OCI-LY3 (cell line): Measurements from ENCODE around the gene SFXN4.
A peak's percentile ranks its signal among the peaks of the same experiment; 100 is the strongest.

Experiments
- H2AFZ ChIP-seq: fragments of 200-600, 300-600 bp; shearing (Covaris generic); 2 replicates; pipeline ENCODE4 v1.6.0; 2014; ENCODE audit warnings: antibody characterized with exemption, low read depth, low read length
- H3K27ac ChIP-seq: fragments of 200-600, 300-600 bp; sonication (generic); 2 replicates; pipeline ENCODE4 v1.5.1; 2014; ENCODE audit warnings: mild to moderate bottlenecking, low read length, moderate library complexity, mixed read lengths
- H3K27me3 ChIP-seq: fragments of 200-600, 300-600 bp; sonication (generic); 2 replicates; pipeline ENCODE4 v1.6.1; 2014; ENCODE audit warnings: low read depth, low read length, mixed read lengths
- H3K36me3 ChIP-seq: fragments of 200-600, 300-600 bp; sonication (generic); replicated peaks from 2 replicates; pipeline ENCODE3; 2014; ENCODE audit warnings: low read depth, low read length, mixed read lengths
- H3K4me1 ChIP-seq: fragments of 300-600, 200-600 bp; sonication (generic); 2 replicates; pipeline ENCODE4 v1.6.1; 2014; ENCODE audit warnings: low read length, mixed read lengths
- H3K4me2 ChIP-seq: fragments of 200-600, 300-600 bp; sonication (generic); 2 replicates; pipeline ENCODE4 v1.6.1; 2014; ENCODE audit warnings: low read length, mixed read lengths
- H3K4me3 ChIP-seq: fragments of 300-600, 200-600 bp; sonication (generic); 2 replicates; pipeline ENCODE4 v1.5.1; 2014; ENCODE audit warnings: antibody characterized with exemption, mild to moderate bottlenecking, low read length, moderate library complexity
- H3K79me2 ChIP-seq: fragments of 300-600, 200-600 bp; shearing (Covaris generic); 2 replicates; pipeline ENCODE4 v1.6.1; 2014; ENCODE audit warnings: mild to moderate bottlenecking, low read length, mixed read lengths
- H3K9ac ChIP-seq: fragments of 300-600, 200-600 bp; shearing (Covaris generic); 2 replicates; pipeline ENCODE4 v1.6.0; 2014; ENCODE audit warnings: mild to moderate bottlenecking, low read length, moderate library complexity
- H3K9me3 ChIP-seq: fragments of 200-600, 300-600 bp; shearing (Covaris generic); 2 replicates; pipeline ENCODE4 v1.6.1; 2014; ENCODE audit warnings: low read length, mixed read lengths; ENCODE audit not compliant: insufficient read depth
- H4K20me1 ChIP-seq: fragments of 200-600, 300-600 bp; sonication (generic); 2 replicates; pipeline ENCODE4 v1.6.1; 2016; ENCODE audit warnings: low read length, mixed read lengths; ENCODE audit not compliant: insufficient read depth
- EZH2phosphoT487 ChIP-seq: fragments of 200-600 bp; shearing (Covaris generic); IDR thresholded peaks from 2 replicates; pipeline ENCODE4 v1.6.1; 2018; ENCODE audit warnings: antibody characterized with exemption, mixed run types, low read depth
- TF ChIP-seq, protein P1 (sequence below): fragments of 200-600, 300-600 bp; sonication (generic); IDR thresholded peaks from 2 replicates; pipeline ENCODE4 v1.5.1; 2014; ENCODE audit warnings: antibody characterized with exemption, low read length, low read depth

SFXN4 gene, protein sequence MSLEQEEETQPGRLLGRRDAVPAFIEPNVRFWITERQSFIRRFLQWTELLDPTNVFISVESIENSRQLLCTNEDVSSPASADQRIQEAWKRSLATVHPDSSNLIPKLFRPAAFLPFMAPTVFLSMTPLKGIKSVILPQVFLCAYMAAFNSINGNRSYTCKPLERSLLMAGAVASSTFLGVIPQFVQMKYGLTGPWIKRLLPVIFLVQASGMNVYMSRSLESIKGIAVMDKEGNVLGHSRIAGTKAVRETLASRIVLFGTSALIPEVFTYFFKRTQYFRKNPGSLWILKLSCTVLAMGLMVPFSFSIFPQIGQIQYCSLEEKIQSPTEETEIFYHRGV

DNA sequence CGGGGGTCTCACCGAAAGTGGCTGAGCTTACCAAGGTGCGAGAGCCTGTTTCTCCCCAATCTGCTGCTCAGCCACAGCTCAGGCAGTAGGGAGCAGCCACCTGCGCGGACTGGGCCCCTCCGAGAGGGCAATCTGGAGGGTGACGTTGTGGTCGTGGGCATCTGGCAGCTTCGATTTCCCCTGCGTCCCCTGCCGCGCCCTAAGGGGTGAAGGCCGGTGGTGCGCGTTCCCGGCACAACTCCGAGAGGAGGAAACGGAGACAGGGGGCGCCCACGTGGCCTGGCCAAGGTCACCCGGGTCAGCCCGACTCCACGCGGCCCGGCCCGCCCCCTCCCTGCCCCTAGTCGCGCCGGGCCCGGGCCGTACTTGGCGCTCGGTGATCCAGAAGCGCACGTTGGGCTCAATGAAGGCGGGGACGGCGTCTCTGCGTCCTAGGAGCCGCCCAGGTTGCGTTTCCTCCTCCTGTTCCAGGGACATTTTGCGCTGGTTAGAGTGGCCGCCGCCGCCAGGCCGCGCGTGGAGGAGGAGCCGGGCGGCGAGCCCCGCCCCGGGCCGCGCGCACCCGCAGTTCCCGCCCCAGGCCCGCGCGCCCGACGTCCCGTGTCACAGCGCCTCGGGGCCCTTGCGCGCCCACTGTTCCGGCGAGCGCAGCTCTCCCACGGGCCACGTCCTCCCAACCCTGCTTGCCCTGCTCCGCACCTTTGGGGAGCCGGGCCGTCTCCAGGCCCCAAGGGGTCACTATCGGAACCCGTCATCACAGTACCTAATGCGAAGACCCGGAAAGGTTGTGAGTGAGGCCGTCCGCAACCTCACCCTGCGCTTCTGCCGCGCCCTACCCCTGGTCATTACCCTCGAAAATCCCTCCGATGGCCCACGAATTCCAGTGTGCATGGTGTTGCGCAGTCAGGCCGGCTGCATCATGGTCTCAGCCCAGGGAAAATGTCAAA lies at the start of gene SFXN4:
SFXN4 (minus strand) TSS at position 544 of the 947 bp plus-strand sequence; CDS start at position 477, 67 bp downstream.
- Histone ChIP-seq H3K4me3 (peak within 1 kb of the TSS; percentile 99), H2AFZ (peak within 1 kb of the TSS; percentile 92), H3K9ac (peak within 1 kb of the TSS; percentile 81), H4K20me1 (no peaks in the 10 kb centered on the region), H3K27ac (peak within 1 kb of the TSS; percentile 59), H3K36me3 (peaks cover 9% of the 10 kb centered on the region), H3K4me1 (peaks cover 12% of the 10 kb centered on the region), H3K4me2 (peak within 1 kb of the TSS; percentile 95), H3K27me3 (no peaks in the 10 kb centered on the region), H3K79me2 (peaks cover 13% of the 10 kb centered on the region), H3K9me3 (no peaks in the 10 kb centered on the region)
- TF ChIP-seq, protein P1, sequence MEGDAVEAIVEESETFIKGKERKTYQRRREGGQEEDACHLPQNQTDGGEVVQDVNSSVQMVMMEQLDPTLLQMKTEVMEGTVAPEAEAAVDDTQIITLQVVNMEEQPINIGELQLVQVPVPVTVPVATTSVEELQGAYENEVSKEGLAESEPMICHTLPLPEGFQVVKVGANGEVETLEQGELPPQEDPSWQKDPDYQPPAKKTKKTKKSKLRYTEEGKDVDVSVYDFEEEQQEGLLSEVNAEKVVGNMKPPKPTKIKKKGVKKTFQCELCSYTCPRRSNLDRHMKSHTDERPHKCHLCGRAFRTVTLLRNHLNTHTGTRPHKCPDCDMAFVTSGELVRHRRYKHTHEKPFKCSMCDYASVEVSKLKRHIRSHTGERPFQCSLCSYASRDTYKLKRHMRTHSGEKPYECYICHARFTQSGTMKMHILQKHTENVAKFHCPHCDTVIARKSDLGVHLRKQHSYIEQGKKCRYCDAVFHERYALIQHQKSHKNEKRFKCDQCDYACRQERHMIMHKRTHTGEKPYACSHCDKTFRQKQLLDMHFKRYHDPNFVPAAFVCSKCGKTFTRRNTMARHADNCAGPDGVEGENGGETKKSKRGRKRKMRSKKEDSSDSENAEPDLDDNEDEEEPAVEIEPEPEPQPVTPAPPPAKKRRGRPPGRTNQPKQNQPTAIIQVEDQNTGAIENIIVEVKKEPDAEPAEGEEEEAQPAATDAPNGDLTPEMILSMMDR = no peak
- no peak for TF ChIP-seq EZH2phosphoT487

DNA sequence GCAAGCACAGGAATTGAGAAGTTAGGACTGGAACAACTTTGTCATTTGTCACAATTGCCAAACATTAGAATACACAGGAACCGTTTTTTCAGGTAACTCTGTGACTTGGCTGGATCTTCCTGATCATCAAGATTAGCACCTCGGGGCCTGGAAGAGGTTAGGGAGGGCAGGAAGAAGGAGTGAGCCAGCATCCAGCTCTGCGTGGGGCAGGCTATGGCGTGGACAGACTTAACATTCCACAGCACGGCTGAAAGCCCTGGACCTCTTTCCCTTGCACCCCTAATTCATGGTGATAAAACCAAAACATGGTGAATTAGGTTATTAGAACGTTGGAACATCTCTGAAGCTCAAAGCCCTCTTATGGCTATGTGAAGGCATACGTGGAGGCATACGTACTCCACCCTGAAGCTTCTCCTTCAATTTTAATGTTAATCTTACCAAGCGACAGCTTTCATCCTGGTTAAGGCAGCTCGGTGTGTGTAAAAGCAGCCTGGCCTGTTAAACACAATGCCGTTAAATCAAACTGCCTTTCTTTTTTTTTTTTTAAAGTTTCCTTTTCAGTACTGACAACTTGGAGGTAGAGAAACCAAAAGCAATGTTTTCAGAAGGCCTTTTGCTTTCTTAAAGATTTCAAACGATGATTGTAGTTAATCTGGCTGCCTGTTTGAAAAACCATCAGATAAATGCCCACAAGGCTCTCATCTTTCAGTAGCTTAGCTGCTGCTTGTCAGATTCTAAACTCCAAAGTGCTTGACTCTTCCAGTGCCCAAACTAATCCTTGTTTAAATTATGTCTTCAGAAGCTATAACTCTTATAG lies 46.3 kb upstream of the SFXN4 start:
- TF ChIP-seq, protein P1 = no peak
- no peak for TF ChIP-seq EZH2phosphoT487
- H3K36me3 ChIP-seq = no peaks in the 10 kb centered on the region
- no peak overlapping the region for H3K27ac ChIP-seq
- peaks cover 19% of the 10 kb centered on the region for H3K4me1 ChIP-seq
- no peak overlapping the region for H3K4me3 ChIP-seq
- no peaks in the 10 kb centered on the region for H3K27me3 ChIP-seq
- no peaks in the 10 kb centered on the region for H3K79me2 ChIP-seq
- no peaks in the 10 kb centered on the region for H4K20me1 ChIP-seq
- no peak overlapping the region for H3K9ac ChIP-seq
- H3K4me2 ChIP-seq = no peak overlapping the region
- no peaks in the 10 kb centered on the region for H3K9me3 ChIP-seq
- no peak overlapping the region for H2AFZ ChIP-seq

DNA sequence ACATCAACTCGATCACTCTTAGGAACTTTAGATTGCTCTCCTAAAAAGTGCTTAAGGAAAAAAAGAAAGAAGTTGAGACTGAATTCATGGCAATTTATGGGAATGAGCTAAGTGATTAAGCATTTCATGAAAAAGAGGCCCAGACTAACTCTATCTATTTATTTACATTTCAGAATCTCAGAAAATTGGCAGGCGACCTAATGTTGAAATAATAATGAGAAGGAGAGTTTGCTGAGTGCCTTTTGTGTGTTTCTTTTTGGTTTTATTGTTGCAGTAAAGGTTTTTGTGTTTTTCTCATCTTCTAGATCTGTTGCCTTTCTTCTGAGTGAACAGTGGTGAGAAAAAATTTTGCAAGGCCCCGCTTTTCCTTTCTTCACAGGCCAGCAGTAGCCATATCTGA lies 45.7 kb upstream of the SFXN4 start:
- no peaks in the 10 kb centered on the region for H3K9me3 ChIP-seq
- H4K20me1 ChIP-seq = no peaks in the 10 kb centered on the region
- H3K36me3 ChIP-seq = no peaks in the 10 kb centered on the region
- H3K27ac ChIP-seq = no peak overlapping the region
- TF ChIP-seq, protein P1 = no peak
- no peak for TF ChIP-seq EZH2phosphoT487
- no peaks in the 10 kb centered on the region for H3K27me3 ChIP-seq
- H3K9ac ChIP-seq = no peak overlapping the region
- no peak overlapping the region for H3K4me2 ChIP-seq
- no peaks in the 10 kb centered on the region for H3K79me2 ChIP-seq
- peaks cover 23% of the 10 kb centered on the region for H3K4me1 ChIP-seq
- no peak overlapping the region for H2AFZ ChIP-seq
- no peak overlapping the region for H3K4me3 ChIP-seq

DNA sequence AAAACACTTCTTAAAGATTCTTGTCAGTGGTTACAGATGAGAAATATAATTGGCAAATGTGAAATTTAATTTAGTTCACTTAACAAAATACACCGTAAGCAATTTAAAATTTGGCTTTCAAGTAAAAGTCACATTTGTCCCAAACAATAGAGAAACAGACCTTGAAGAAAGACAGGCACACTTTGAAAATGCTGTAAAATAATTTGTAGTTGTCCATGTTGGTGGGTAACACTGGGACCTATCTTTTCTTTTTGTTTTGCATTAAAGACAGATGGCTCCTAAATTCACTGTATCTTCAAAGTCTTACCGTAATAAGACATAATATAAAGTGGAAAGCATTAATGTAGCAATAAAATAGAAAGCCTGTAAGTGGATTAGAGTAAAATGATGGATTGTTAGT lies 45.1 kb upstream of the SFXN4 start:
- Histone ChIP-seq H3K9ac (no peak overlapping the region), H3K4me3 (no peak overlapping the region), H3K79me2 (no peaks in the 10 kb centered on the region), H4K20me1 (no peaks in the 10 kb centered on the region), H3K36me3 (no peaks in the 10 kb centered on the region), H3K9me3 (no peaks in the 10 kb centered on the region), H3K4me1 (peaks cover 25% of the 10 kb centered on the region), H3K27me3 (no peaks in the 10 kb centered on the region), H2AFZ (no peak overlapping the region), H3K4me2 (no peak overlapping the region), H3K27ac (no peak overlapping the region)
- TF ChIP-seq EZH2phosphoT487 = no peak
- TF ChIP-seq, protein P1 = no peak
